ENCODE data around the gene EFR3B. TPM values are rescaled to one million over a fixed set of nuclear protein-coding genes. Genes with fewer than 3 reads are reported as not detected.

EFR3B gene
- total RNA-seq, 1 donor from 2014 or later, result 17.2 TPM

GRCh38 chr2:25170888-25171287, 129.0 kb downstream of the EFR3B start:
- Histone ChIP-seq H3F3A (ENCODE audit: low read depth) (peaks cover 9% of the 10 kb centered on the region), H3K27me3 (peaks cover 81% of the 10 kb centered on the region), H3K9me3 (ENCODE audit: low read depth) (no peaks in the 10 kb centered on the region), H3K4me3 (no peak overlapping the region), H3K79me2 (ENCODE audit: low read depth) (no peaks in the 10 kb centered on the region), H3K27ac (no peak overlapping the region), H3K36me3 (no peaks in the 10 kb centered on the region), H3K9ac (no peak overlapping the region), H3K4me1 (peaks cover 4% of the 10 kb centered on the region), H2AFZ (replicated peaks) (no peak overlapping the region), H3K4me2 (no peak overlapping the region), H4K20me1 (ENCODE audit: low read depth) (peaks cover 2% of the 10 kb centered on the region)
- H3K27ac Mint-ChIP-seq, result no peak overlapping the region
- H3K4me1 Mint-ChIP-seq, result peaks cover 14% of the 10 kb centered on the region
- TF ChIP-seq EZH2phosphoT487 (IDR thresholded peaks at IDR 0.05) (no peak), EZH2 (IDR thresholded peaks at IDR 0.05) (no peak)
- TF ChIP-seq, protein P1, sequence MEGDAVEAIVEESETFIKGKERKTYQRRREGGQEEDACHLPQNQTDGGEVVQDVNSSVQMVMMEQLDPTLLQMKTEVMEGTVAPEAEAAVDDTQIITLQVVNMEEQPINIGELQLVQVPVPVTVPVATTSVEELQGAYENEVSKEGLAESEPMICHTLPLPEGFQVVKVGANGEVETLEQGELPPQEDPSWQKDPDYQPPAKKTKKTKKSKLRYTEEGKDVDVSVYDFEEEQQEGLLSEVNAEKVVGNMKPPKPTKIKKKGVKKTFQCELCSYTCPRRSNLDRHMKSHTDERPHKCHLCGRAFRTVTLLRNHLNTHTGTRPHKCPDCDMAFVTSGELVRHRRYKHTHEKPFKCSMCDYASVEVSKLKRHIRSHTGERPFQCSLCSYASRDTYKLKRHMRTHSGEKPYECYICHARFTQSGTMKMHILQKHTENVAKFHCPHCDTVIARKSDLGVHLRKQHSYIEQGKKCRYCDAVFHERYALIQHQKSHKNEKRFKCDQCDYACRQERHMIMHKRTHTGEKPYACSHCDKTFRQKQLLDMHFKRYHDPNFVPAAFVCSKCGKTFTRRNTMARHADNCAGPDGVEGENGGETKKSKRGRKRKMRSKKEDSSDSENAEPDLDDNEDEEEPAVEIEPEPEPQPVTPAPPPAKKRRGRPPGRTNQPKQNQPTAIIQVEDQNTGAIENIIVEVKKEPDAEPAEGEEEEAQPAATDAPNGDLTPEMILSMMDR (IDR thresholded peaks at IDR 0.05), result no peak
- H3K27me3 Mint-ChIP-seq (ENCODE audit: insufficient read depth, low read depth), result peaks cover 49% of the 10 kb centered on the region
- no peaks in the 10 kb centered on the region for H3K9me3 Mint-ChIP-seq
- DNase-seq (ENCODE audit: low spot score), result no peak
- no peaks in the 10 kb centered on the region for H3K36me3 Mint-ChIP-seq
- H3K4me3 Mint-ChIP-seq, result no peak overlapping the region

DNA sequence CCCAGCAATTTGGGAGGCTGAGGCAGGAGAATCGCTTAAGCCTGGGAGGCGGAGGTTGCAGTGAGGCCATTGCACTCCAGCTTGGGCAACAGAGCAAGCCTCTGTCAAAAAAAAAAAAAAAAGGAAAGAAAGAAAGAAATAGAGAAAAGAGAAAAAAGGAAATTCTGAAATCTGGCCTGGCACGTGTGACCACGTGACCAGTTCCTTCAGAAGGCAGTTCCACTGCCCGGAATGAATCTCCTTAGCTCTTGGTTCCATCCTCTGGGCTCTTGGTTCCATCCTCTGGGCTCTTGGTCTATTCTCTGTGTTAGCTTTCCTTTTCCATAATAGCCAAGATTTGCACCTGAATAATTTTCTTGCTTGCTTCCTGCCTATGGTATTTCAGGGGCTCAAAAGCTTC, 131.8 kb downstream of the EFR3B start:
- no peak overlapping the region for H3K4me2 ChIP-seq

DNA sequence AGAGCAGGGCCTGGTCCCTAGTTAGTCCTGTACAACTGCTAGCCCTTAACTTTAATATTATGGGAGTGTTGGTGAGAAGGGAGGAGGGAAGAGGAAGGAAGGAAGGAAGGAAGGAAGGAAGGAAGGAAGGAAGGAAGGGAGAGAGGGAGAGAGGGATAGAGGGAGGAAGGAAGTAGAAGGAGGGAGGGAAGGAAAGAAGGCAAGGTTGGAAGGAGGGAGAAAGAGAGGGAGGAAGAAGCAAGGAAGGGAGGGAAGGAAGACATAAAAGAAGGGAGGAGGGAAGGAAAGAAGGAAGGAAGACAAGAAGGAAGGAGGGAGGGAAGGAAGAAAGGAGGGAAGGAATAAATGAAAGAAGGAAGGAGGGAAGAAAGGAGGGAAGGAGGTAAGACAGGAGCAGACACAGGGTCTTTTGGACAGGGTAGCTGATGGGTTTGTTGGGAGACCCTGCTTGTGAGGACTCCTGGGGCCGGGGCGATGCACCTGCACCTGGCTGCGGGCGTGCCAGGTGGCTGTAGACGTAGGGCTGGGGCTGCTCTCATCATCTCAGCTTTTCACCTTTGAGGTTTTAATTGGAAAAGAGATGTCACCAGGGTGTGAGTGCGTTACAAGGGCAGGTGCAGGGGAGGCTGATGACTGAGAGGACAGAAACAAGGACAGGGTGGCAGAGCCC, 132.5 kb downstream of the EFR3B start:
- H3K9me3 Mint-ChIP-seq, result no peaks in the 10 kb centered on the region
- no peak overlapping the region for H3K9ac ChIP-seq
- no peaks in the 10 kb centered on the region for H3K36me3 ChIP-seq
- H3K4me1 ChIP-seq, result peaks cover 26% of the 10 kb centered on the region
- no peak overlapping the region for H3K27ac Mint-ChIP-seq
- H3K4me1 Mint-ChIP-seq, result peaks cover 34% of the 10 kb centered on the region
- H3K27ac ChIP-seq, result no peak overlapping the region
- peaks cover 16% of the 10 kb centered on the region for H3F3A ChIP-seq (ENCODE audit: low read depth)
- H3K4me2 ChIP-seq, result no peak overlapping the region
- no peak for DNase-seq (ENCODE audit: low spot score)
- TF ChIP-seq, protein P1 (IDR thresholded peaks at IDR 0.05), result no peak
- no peak for TF ChIP-seq EZH2 (IDR thresholded peaks at IDR 0.05)
- no peak for TF ChIP-seq EZH2phosphoT487 (IDR thresholded peaks at IDR 0.05)
- H3K27me3 Mint-ChIP-seq (ENCODE audit: insufficient read depth, low read depth), result peaks cover 29% of the 10 kb centered on the region
- H3K27me3 ChIP-seq, result peaks cover 46% of the 10 kb centered on the region
- H3K9me3 ChIP-seq (ENCODE audit: low read depth), result no peaks in the 10 kb centered on the region
- no peaks in the 10 kb centered on the region for H3K36me3 Mint-ChIP-seq
- no peak overlapping the region for H3K4me3 Mint-ChIP-seq
- H3K79me2 ChIP-seq (ENCODE audit: low read depth), result no peaks in the 10 kb centered on the region
- no peak overlapping the region for H2AFZ ChIP-seq (replicated peaks)
- H4K20me1 ChIP-seq (ENCODE audit: low read depth), result no peaks in the 10 kb centered on the region
- H3K4me3 ChIP-seq, result no peak overlapping the region

More for the DNA sequence above, 131.8 kb downstream of the EFR3B start:
- Histone ChIP-seq H3F3A (ENCODE audit: low read depth) (peaks cover 22% of the 10 kb centered on the region), H2AFZ (replicated peaks) (no peak overlapping the region), H3K36me3 (no peaks in the 10 kb centered on the region), H3K27me3 (peaks cover 52% of the 10 kb centered on the region), H3K9me3 (ENCODE audit: low read depth) (no peaks in the 10 kb centered on the region), H3K9ac (no peak overlapping the region), H3K4me1 (peaks cover 23% of the 10 kb centered on the region), H3K4me3 (no peak overlapping the region), H3K27ac (no peak overlapping the region), H4K20me1 (ENCODE audit: low read depth) (no peaks in the 10 kb centered on the region), H3K79me2 (ENCODE audit: low read depth) (no peaks in the 10 kb centered on the region)
- Mint-ChIP-seq H3K36me3 (no peaks in the 10 kb centered on the region), H3K4me1 (peaks cover 33% of the 10 kb centered on the region), H3K9me3 (no peaks in the 10 kb centered on the region), H3K27ac (no peak overlapping the region), H3K4me3 (no peak overlapping the region), H3K27me3 (ENCODE audit: insufficient read depth, low read depth) (peaks cover 36% of the 10 kb centered on the region)
- TF ChIP-seq, protein P1 (IDR thresholded peaks at IDR 0.05), result no peak
- TF ChIP-seq EZH2phosphoT487 (IDR thresholded peaks at IDR 0.05) (no peak), EZH2 (IDR thresholded peaks at IDR 0.05) (no peak)
- no peak for DNase-seq (ENCODE audit: low spot score)

Measured in neural progenitor cell (in vitro differentiated cells).